Measurements from ENCODE around the gene SLC25A18.

GRCh38 chr22:17628406-17629172 lies 65.3 kb downstream of the SLC25A18 start, which contains the start of gene ATP6V1E1:
- TF ChIP-seq POLR2A (IDR thresholded peaks at IDR 0.05) (peak; percentile 72 to 79), CTCF (IDR thresholded peaks at IDR 0.05) (no peak), POLR2AphosphoS5 (IDR thresholded peaks at IDR 0.05) (peak; percentile 85)
